Stimulated activated naive CD8-positive, alpha-beta T cell treated with anti-CD3 and anti-CD28 coated beads, Interleukin-15, Interleukin-2, amounts not matched to agents 100 ng/mL and 50 ng/mL, for 24 hours (primary cell): ENCODE data around the gene MST1.

Source experiments
- H3K27ac Mint-ChIP-seq: one replicate; pipeline ENCODE4 v1.8.0; 2021; ENCODE audit warnings: mild to moderate bottlenecking, mixed read lengths
- H3K27me3 Mint-ChIP-seq: one replicate; pipeline ENCODE4 v1.8.0; 2021; ENCODE audit warnings: mixed read lengths
- H3K36me3 Mint-ChIP-seq: one replicate; pipeline ENCODE4 v1.8.0; 2021; ENCODE audit warnings: low read depth, mixed read lengths
- H3K4me1 Mint-ChIP-seq: one replicate; pipeline ENCODE4 v1.8.0; 2021; ENCODE audit warnings: low read depth, mixed read lengths
- H3K4me3 Mint-ChIP-seq: one replicate; pipeline ENCODE4 v1.8.0; 2021; ENCODE audit warnings: mild to moderate bottlenecking, mixed read lengths
- H3K9me3 Mint-ChIP-seq: one replicate; pipeline ENCODE4 v1.8.0; 2021; ENCODE audit warnings: mixed read lengths

MST1 gene

DNA sequence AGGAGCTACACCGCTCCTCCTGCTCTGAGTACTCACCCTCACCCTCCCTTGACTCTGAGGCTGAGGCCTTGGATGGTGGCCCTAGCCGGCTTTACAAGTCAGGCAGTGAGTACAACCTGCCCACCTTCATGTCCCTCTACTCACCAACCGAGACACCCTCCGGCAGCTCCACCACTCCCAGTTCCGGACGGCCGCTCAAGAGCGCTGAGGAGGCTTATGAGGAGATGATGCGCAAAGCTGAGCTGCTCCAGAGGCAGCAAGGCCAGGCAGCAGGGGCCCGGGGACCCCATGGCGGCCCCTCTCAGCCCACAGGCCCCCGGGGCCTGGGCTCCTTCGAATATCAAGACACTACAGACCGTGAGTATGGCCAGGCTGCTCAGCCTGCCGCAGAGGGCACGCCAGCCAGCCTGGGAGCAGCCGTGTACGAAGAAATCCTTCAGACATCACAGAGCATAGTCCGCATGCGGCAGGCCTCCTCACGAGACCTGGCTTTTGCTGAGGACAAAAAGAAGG is 36.3 kb downstream of the MST1 start:
- no peaks in the 10 kb centered on the region for H3K9me3 Mint-ChIP-seq
- H3K27ac Mint-ChIP-seq: no peak overlapping the region
- H3K27me3 Mint-ChIP-seq: no peaks in the 10 kb centered on the region
- no peaks in the 10 kb centered on the region for H3K36me3 Mint-ChIP-seq
- H3K4me1 Mint-ChIP-seq: no peaks in the 10 kb centered on the region
- no peak overlapping the region for H3K4me3 Mint-ChIP-seq

DNA sequence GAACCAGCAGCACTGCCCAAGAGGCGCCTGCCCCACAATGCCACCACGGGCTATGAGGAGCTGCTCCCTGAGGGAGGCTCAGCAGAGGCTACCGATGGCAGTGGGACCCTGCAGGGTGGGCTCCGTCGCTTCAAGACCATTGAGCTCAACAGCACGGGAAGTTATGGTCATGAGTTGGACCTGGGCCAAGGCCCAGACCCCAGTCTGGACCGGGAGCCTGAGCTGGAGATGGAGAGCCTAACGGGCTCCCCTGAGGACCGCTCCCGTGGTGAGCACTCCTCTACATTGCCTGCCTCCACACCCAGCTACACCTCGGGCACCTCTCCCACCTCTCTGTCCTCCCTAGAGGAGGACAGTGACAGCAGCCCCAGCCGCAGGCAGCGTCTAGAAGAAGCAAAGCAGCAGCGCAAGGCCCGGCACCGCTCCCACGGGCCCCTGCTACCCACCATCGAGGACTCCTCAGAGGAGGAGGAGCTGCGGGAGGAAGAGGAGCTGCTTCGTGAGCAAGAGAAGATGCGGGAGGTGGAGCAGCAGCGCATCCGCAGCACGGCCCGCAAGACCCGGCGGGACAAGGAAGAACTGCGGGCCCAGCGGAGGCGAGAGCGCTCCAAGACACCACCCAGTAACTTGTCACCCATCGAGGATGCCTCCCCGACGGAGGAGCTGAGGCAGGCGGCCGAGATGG is 36.9 kb downstream of the MST1 start:
- Mint-ChIP-seq H3K36me3 (no peaks in the 10 kb centered on the region), H3K27me3 (no peaks in the 10 kb centered on the region), H3K27ac (no peak overlapping the region), H3K4me3 (no peak overlapping the region), H3K9me3 (no peaks in the 10 kb centered on the region), H3K4me1 (no peaks in the 10 kb centered on the region)

DNA sequence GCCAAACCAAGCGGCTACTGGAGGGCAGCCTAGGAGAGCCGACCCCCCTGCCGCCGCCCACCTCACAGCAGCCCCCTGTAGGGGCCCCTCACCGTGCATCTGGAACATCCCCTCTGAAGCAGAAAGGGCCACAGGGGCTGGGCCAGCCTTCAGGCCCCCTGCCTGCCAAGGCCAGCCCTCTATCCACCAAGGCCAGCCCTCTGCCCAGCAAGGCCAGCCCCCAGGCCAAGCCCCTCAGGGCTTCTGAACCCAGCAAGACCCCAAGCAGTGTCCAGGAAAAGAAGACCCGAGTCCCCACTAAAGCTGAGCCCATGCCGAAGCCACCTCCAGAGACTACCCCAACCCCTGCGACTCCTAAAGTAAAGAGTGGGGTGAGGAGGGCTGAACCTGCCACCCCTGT is 38.6 kb downstream of the MST1 start:
- Mint-ChIP-seq H3K4me1 (no peaks in the 10 kb centered on the region), H3K4me3 (no peak overlapping the region), H3K9me3 (no peaks in the 10 kb centered on the region), H3K27ac (no peak overlapping the region), H3K27me3 (no peaks in the 10 kb centered on the region), H3K36me3 (no peaks in the 10 kb centered on the region)

DNA sequence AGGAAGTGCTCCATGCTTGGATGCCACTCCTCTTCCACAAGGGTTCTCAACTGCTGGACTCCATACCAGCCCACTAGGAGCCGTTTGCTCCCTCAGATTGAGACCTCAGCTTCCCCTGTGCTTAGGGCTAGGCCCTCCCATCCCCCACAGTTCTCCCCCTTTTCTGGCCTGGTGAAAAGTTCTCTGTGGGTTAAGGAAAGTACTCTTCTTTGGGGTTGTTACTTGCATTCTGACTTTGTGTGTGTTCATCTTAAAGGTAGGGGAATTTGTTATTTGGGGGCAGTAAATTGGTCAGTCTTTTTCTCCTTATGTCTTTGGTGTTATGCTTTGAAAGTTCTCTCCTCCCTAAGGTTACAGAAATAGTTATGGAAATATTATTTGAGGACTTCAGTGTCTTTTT is 39.1 kb downstream of the MST1 start:
- H3K4me3 Mint-ChIP-seq: no peak overlapping the region
- H3K27ac Mint-ChIP-seq: no peak overlapping the region
- no peaks in the 10 kb centered on the region for H3K36me3 Mint-ChIP-seq
- H3K27me3 Mint-ChIP-seq: no peaks in the 10 kb centered on the region
- no peaks in the 10 kb centered on the region for H3K9me3 Mint-ChIP-seq
- no peaks in the 10 kb centered on the region for H3K4me1 Mint-ChIP-seq

DNA sequence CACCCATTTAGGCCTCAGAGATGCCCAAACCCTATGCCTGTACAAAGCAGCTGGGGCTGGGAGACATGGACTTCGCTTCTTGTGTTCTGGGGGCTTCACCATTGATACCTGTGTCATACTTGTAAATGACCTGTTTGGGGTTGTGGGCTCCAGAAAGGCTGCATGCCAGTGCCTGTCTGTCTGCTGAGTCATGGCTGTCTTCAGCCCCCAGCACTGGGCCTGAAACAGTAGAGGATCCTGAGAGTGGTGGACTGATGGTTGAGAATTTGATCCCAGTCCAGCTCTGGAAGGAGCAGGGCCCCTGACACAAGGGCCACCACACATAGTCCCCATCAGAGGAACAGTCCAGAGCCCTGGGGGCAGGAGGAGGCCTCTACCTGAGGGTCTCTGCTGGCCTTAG is 39.7 kb downstream of the MST1 start:
- no peaks in the 10 kb centered on the region for H3K9me3 Mint-ChIP-seq

DNA sequence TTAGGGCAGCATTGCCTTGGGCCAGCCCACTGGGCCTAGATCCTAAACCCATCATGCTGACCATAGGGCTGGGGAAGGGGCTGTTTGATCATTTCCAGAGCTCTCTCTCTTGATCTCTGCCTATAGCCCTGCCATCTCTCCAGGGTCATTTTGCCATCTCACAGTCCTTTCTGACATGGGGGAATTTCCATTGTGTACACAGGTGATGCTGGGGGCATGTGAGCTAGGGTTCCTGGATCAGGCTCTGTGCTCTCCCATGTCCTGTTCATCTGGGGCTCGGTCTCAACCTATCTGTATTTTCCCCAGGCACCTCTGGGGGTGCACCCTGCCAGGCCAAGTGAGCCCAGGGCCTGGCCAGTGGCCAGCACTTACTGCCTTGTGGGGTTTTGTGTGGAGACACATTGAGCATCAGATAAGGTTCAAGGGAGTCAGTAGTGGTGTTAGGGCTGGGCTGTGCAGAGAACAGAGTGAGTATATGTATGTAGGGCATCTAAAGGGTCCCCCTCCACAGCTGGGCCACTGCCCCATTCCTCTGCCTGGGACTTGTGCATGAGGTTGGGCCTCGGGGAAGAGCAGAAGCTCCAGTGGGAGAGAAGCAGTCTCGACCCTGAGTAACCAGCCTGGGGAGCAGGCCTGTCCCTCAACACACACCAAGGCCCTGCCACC is 40.8 kb downstream of the MST1 start:
- Mint-ChIP-seq H3K9me3 (no peaks in the 10 kb centered on the region), H3K27ac (no peak overlapping the region), H3K4me3 (no peak overlapping the region), H3K4me1 (no peaks in the 10 kb centered on the region), H3K36me3 (no peaks in the 10 kb centered on the region), H3K27me3 (no peaks in the 10 kb centered on the region)

More for the DNA sequence above, 39.7 kb downstream of the MST1 start:
- Mint-ChIP-seq H3K4me3 (no peak overlapping the region), H3K4me1 (no peaks in the 10 kb centered on the region), H3K27me3 (no peaks in the 10 kb centered on the region), H3K27ac (no peak overlapping the region), H3K36me3 (no peaks in the 10 kb centered on the region)

DNA sequence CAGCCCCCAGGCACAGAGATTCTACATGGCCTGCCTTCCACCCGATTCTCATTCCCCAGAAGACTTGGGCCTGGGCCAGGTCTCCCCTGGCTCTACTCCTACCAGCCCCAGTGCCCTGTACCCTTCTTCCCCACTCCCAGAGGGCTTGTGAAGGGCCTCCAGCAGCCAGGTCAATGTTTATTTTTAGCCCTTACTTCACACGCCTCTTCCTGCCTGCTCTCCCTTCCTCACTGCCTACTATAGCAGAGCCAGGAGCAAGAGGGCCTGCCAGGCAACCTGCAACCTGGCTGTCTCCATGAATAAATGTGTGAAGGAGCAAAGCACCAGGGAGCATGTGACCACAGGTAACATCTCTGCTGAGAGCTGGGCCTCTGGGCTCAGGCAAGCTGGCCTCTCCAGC is 41.5 kb downstream of the MST1 start:
- H3K27ac Mint-ChIP-seq: no peak overlapping the region
- no peaks in the 10 kb centered on the region for H3K27me3 Mint-ChIP-seq
- H3K36me3 Mint-ChIP-seq: no peaks in the 10 kb centered on the region
- no peak overlapping the region for H3K4me3 Mint-ChIP-seq
- H3K9me3 Mint-ChIP-seq: no peaks in the 10 kb centered on the region
- no peaks in the 10 kb centered on the region for H3K4me1 Mint-ChIP-seq

DNA sequence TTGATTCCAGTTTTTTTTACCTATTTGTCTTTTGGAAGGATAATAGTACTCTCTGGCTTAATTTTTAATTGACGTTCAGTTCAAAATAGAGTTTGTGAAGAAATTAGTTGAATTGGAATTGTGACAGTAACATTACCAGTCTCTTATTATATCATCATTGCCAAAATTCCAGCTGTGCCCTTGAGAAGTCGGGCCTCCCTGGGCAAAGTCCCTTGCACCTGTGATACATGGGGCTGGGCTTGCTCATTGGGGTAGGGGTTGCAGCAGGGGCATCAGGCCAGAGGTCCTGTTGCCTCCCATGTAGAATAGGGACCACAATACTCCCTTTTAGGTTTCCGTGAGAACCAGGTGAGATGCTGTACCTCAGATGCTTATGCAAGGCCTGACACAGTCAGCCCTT is 43.0 kb downstream of the MST1 start:
- Mint-ChIP-seq H3K4me3 (no peak overlapping the region), H3K9me3 (no peaks in the 10 kb centered on the region), H3K36me3 (no peaks in the 10 kb centered on the region), H3K27ac (no peak overlapping the region), H3K27me3 (no peaks in the 10 kb centered on the region), H3K4me1 (no peaks in the 10 kb centered on the region)

DNA sequence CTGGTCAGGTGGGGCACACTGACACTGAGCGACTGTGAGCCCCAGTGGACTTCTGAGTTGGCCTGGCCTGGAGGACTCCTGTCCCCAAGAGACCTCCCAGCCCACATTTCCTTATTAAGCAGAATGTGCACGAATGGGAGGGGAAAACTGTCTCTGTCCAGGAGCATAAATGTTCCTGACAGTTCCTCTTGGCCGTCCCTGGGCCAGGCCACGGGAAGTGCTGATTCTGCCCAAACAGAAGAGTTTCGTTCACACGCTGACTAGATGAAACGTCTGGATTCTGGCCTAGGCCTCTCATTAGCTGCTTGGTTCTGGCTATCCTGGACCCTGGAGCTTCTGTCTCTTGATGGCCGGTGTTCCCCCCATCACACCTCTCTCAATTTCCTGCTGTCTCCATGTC is 44.6 kb downstream of the MST1 start:
- Mint-ChIP-seq H3K36me3 (no peaks in the 10 kb centered on the region), H3K9me3 (no peaks in the 10 kb centered on the region), H3K4me3 (no peak overlapping the region), H3K27ac (no peak overlapping the region), H3K4me1 (no peaks in the 10 kb centered on the region), H3K27me3 (no peaks in the 10 kb centered on the region)

DNA sequence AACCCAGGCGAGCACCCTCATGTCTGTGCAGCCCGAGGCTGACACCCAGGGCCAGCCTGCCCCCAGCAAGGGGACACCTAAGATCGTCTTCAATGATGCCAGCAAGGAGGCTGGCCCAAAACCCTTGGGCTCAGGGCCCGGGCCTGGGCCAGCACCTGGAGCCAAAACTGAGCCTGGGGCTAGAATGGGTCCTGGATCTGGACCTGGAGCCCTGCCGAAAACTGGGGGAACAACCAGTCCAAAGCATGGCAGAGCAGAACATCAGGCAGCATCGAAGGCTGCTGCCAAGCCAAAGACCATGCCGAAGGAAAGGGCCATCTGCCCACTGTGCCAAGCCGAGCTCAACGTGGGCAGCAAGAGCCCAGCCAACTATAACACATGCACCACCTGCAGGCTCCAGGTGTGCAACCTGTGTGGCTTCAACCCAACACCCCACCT is 46.5 kb downstream of the MST1 start:
- no peaks in the 10 kb centered on the region for H3K4me1 Mint-ChIP-seq
- no peak overlapping the region for H3K4me3 Mint-ChIP-seq

DNA sequence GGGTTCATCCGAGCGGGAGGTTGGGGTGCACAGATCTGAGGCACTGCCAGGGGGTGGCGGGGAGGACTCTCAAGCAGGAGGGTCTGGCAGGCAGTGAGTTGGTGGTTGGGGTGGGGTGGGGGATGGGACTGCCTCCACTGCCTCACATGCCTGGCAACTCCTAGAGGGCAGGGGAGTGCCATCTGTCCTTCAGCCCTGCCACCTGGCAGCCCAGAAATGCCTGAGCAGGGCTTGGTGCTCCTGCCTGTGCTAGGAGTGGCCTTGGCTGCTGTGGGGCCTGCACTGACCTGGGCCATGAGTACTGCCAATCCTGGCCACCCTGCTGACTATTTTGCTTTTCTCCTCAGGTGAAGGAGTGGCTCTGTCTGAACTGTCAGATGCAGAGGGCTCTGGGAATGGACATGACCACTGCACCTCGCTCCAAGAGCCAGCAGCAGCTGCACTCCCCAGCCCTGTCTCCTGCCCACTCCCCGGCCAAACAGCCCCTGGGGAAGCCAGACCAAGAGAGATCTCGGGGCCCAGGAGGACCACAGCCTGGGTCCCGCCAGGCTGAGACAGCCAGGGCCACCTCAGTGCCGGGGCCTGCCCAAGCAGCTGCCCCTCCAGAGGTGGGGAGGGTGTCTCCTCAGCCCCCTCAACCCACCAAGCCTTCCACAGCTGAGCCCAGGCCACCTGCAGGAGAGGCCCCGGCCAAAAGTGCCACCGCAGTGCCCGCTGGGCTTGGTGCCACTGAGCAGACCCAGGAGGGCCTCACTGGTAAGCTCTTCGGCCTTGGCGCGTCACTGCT is 47.2 kb downstream of the MST1 start:
- Mint-ChIP-seq H3K27me3 (no peaks in the 10 kb centered on the region), H3K4me3 (no peak overlapping the region), H3K9me3 (no peaks in the 10 kb centered on the region), H3K4me1 (no peaks in the 10 kb centered on the region), H3K36me3 (no peaks in the 10 kb centered on the region), H3K27ac (no peak overlapping the region)

More for the DNA sequence above, 46.5 kb downstream of the MST1 start:
- Mint-ChIP-seq H3K36me3 (no peaks in the 10 kb centered on the region), H3K9me3 (no peaks in the 10 kb centered on the region), H3K27me3 (no peaks in the 10 kb centered on the region), H3K27ac (no peak overlapping the region)

DNA sequence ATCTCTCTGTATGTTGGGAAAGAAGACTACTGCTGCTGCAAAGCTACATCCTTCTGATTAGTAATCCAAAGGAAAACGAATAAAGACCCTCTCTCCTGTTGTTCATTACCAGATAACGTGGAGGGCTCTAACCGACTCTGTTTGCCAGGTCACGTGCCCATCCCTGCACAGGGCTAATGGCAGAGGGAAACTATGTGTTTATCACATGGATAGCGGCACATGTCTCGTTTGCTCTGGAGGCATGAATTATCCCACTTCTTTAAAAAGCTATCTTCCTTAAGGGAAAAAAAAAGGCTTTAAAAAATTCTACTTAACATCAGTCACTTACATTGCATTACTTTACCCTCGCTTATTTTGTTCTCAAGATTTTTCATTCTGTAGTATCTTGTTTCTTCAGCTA is 48.0 kb downstream of the MST1 start:
- H3K27ac Mint-ChIP-seq: no peak overlapping the region
- H3K4me3 Mint-ChIP-seq: no peak overlapping the region
- H3K36me3 Mint-ChIP-seq: no peaks in the 10 kb centered on the region
- no peaks in the 10 kb centered on the region for H3K4me1 Mint-ChIP-seq
- no peaks in the 10 kb centered on the region for H3K27me3 Mint-ChIP-seq
- no peaks in the 10 kb centered on the region for H3K9me3 Mint-ChIP-seq

DNA sequence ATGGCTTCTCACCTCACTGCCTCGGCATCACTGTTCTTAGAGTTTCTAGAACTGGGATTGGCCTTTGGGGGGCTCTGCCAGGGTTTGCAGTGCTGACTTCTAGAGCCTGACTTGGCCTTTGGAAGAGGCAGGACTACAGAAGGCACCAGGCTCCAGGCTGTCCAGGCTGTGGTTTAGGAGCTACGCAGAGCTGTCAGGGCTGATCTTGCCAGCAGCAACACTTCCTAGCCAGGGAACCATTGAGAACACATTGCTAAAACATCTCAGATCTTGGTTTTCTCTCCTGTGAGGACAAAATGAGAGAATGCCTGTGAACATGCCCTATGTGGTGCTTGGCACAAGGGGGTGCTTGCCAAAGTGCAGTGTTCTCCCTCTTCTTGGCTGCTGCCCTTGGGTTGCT is 49.7 kb downstream of the MST1 start:
- Mint-ChIP-seq H3K4me3 (no peak overlapping the region), H3K9me3 (no peaks in the 10 kb centered on the region), H3K36me3 (no peaks in the 10 kb centered on the region)

DNA sequence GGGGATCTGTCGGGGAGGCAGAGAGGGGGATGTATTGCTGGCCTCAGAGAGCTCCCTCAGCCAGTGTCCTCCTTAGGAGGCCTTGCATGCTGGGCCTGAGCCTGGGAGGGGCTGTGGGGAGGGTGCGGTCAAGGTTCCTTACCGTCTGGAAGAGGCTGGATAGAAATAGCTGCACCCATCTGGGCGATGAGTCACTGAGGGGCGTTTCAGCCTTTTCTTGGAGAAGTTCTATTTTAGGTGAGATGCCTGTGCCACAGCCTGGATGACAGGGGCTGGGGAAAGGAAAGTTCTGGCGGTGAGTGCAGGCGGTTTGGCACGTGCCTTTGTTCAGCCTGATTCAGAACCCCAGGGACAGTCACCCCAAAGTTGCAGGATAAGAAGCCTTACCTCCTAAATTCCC is 50.8 kb downstream of the MST1 start:
- H3K27me3 Mint-ChIP-seq: no peaks in the 10 kb centered on the region
- no peaks in the 10 kb centered on the region for H3K9me3 Mint-ChIP-seq
- H3K4me3 Mint-ChIP-seq: no peak overlapping the region
- H3K27ac Mint-ChIP-seq: no peak overlapping the region
- no peaks in the 10 kb centered on the region for H3K36me3 Mint-ChIP-seq
- H3K4me1 Mint-ChIP-seq: no peaks in the 10 kb centered on the region

More for the DNA sequence above, 49.7 kb downstream of the MST1 start:
- Mint-ChIP-seq H3K4me1 (no peaks in the 10 kb centered on the region), H3K27ac (no peak overlapping the region), H3K27me3 (no peaks in the 10 kb centered on the region)

DNA sequence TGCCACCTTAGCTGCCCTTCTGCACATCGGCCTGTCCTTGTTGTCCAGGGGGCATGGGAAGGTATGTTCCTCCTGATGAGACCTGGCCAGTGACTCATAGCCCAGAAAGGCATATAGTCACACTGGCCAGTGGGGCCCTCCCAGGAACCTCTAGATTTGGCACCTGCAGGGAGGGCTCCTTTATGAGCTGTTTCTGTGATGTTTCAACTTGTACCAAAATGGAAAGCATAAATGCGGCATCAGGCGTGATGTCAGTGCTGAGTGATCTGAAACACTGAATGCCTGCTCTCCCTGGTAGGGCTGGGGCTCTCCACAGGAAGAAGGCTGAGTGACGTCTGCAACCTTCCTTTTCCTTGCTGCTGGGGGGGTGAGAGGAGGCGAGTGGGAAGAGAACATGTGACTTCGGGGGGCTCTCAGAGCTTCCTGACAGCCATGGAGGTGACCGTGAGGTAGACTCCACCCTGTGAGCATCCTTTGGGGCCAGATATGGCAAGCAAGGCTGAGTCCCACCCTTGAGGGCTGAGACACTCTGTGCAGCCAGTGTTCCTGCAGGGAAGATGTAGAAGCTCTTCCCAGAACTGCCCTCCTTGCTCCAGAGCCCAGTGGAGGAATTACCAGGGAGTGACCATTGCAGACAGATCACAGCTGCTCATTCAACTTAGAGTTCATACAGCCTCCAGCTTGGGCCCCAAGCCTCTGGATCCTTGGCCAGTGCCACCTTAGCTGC is 52.2 kb downstream of the MST1 start:
- H3K4me1 Mint-ChIP-seq: no peaks in the 10 kb centered on the region
- H3K9me3 Mint-ChIP-seq: no peaks in the 10 kb centered on the region
- no peak overlapping the region for H3K27ac Mint-ChIP-seq
- no peaks in the 10 kb centered on the region for H3K27me3 Mint-ChIP-seq
- no peak overlapping the region for H3K4me3 Mint-ChIP-seq
- H3K36me3 Mint-ChIP-seq: no peaks in the 10 kb centered on the region
